ENCODE data around the gene LHFPL2. TPM values are rescaled to one million over a fixed set of nuclear protein-coding genes. Genes with fewer than 3 reads are reported as not detected.
"Not testable (repeated sequence)": the region's sequence is repeated elsewhere in the genome, so short reads cannot be mapped to it uniquely, and the experiment has no call there.

The LHFPL2 gene
- total and polyA plus RNA-seq, 4 experiments from 2014 or later = 0.25 to 2.7 (median 1.6) TPM

DNA sequence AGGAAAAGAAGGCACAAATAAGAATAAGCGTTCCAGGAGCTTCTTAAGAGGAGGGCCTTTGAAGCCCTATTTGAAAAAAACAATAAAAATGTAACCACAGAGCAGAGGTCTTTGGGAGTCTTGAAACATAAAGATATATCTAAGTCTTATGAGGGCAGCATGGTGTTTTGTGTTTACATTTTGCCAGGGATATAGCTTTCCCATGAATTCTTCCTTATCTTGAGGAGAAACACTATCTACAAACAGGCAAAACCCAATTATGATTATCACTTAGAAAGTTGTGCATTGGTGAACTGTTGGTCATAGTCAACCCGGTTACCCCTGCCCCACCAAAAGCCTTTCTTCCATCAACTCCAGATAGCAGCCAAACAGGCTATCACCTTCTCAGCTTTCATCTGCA lies 23.6 kb upstream of the LHFPL2 start:
- CTCF ChIA-PET (ENCODE audit: partially characterized antibody) = no interaction called here
- no peak overlapping the region for H3K27ac Mint-ChIP-seq
- H3K4me3 ChIP-seq (ENCODE audit: low read length in 2 of 2) = no peak overlapping the region

DNA sequence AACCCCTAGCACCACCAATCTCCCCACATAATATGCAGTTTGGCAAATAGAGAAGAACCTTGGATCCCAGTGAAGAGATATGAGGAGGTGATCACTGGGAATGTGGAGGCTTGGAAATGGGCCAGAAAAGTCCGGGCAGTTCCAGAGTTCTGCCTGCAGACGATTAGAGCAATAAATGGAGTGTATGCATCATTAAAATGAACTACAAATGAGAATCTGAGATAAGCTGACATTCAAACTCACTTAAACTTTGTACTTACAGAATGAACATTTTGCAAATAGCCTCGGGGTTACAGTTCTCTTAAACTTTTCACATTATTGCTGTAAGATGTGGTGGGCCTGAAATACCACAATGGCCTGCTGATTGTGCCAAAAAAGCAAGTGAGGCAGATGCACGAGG lies 23.0 kb upstream of the LHFPL2 start:
- Histone ChIP-seq H3K27me3 (ENCODE audit: insufficient read depth, low read length) (no peaks in the 10 kb centered on the region), H3K9me3 (ENCODE audit: control insufficient read depth in 1 of 2, low read length in 2 of 2) (no peaks in the 10 kb centered on the region), H3K27ac (ENCODE audit: low read depth, low read length) (no peak overlapping the region), H3K4me1 (ENCODE audit: insufficient read depth, low read length) (no peaks in the 10 kb centered on the region), H3K4me3 (ENCODE audit: low read length in 2 of 2) (no peak overlapping the region), H3K36me3 (ENCODE audit: insufficient read depth, low read length) (no peaks in the 10 kb centered on the region)
- intact Hi-C loops (cut with micrococcal nuclease) = no loop called here
- Mint-ChIP-seq H3K4me3 (no peak overlapping the region), H3K27ac (no peak overlapping the region), H3K9me3 (peaks cover 0 to 2% (median 0%) of the 10 kb centered on the region in 8 donors), H3K27me3 (peaks cover 4 to 11% of the 10 kb centered on the region in 2 donors), H3K4me1 (no peaks in the 10 kb centered on the region), H3K36me3 (no peaks in the 10 kb centered on the region)
- no peak for DNase-seq
- ChIA-PET CTCF (ENCODE audit: partially characterized antibody) (no interaction called here), POLR2A (ENCODE audit: partially characterized antibody) (no interaction called here)

More for the DNA sequence above, 23.6 kb upstream of the LHFPL2 start:
- Histone ChIP-seq H3K4me1 (ENCODE audit: insufficient read depth, low read length) (no peaks in the 10 kb centered on the region), H3K27me3 (ENCODE audit: insufficient read depth, low read length) (no peaks in the 10 kb centered on the region), H3K27ac (ENCODE audit: low read depth, low read length) (no peak overlapping the region), H3K9me3 (ENCODE audit: control insufficient read depth in 1 of 2, low read length in 2 of 2) (no peaks in the 10 kb centered on the region), H3K36me3 (ENCODE audit: insufficient read depth, low read length) (no peaks in the 10 kb centered on the region)
- H3K9me3 Mint-ChIP-seq = peaks cover 0 to 2% (median 0%) of the 10 kb centered on the region in 8 donors
- no peaks in the 10 kb centered on the region for H3K4me1 Mint-ChIP-seq
- H3K36me3 Mint-ChIP-seq = no peaks in the 10 kb centered on the region
- no peak for DNase-seq
- POLR2A ChIA-PET (ENCODE audit: partially characterized antibody) = no interaction called here
- H3K27me3 Mint-ChIP-seq = peaks cover 4 to 11% of the 10 kb centered on the region in 2 donors
- intact Hi-C loops (cut with micrococcal nuclease) = no loop called here
- no peak overlapping the region for H3K4me3 Mint-ChIP-seq

DNA sequence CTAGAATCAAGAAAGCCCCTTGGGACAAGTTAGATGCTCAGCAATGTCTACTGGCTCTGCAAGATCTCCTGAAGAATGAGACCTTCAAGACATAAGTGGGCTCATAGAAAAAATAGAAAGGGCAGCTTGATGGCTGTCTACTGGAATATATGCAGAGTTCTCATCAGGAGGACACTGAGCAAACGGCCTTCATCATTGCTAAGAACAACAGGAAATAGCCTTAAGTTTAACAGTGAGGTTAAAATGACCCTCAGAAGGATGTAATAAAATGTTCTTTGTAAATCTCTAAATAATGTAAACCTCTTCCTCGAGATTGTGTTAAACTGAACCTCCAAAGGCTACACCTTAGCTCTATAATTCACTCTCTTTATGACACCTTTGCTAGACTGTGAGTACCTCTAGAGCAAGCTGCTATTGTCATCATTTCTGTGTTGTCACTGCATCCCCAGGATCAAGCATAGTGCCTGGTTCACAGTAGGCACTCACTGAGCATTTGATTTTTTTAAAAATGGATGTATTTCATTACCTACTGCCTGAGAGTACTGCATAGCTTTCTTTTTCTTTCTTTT lies 22.2 kb upstream of the LHFPL2 start:
- H3K4me1 ChIP-seq (ENCODE audit: insufficient read depth, low read length) = no peaks in the 10 kb centered on the region
- H3K27ac ChIP-seq (ENCODE audit: low read depth, low read length) = no peak overlapping the region
- no peak for DNase-seq
- no peaks in the 10 kb centered on the region for H3K27me3 ChIP-seq (ENCODE audit: insufficient read depth, low read length)
- Mint-ChIP-seq H3K27ac (no peak overlapping the region), H3K27me3 (peaks cover 4 to 11% of the 10 kb centered on the region in 2 donors), H3K4me1 (no peaks in the 10 kb centered on the region), H3K9me3 (peaks cover 0 to 2% (median 0%) of the 10 kb centered on the region in 8 donors), H3K4me3 (no peak overlapping the region), H3K36me3 (no peaks in the 10 kb centered on the region)
- H3K4me3 ChIP-seq (ENCODE audit: low read length in 2 of 2) = no peak overlapping the region
- no peaks in the 10 kb centered on the region for H3K36me3 ChIP-seq (ENCODE audit: insufficient read depth, low read length)
- intact Hi-C loops (cut with micrococcal nuclease) = no loop called here
- H3K9me3 ChIP-seq (ENCODE audit: control insufficient read depth in 1 of 2, low read length in 2 of 2) = no peaks in the 10 kb centered on the region
- POLR2A ChIA-PET (ENCODE audit: partially characterized antibody) = no interaction called here
- CTCF ChIA-PET (ENCODE audit: partially characterized antibody) = no interaction called here

DNA sequence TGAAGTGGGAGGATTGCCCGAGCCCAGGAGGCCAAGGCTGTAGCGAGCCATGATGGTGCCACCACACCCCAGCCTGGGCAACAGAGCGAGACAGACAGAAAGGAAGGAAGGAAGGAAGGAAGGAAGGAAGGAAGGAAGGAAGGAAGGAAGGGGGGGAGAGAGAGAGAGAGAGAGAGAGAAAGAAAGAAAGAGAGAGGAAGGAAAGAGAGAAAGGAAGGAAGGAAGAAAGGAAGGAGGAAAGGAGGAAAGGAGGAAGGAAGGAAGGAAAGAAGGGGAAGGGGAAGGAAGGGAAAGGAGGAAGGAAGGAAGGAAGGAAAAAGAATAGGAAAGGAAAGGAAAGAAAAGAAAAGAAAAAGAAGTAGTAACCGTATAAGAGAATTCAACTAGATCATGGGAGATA lies 20.8 kb upstream of the LHFPL2 start:
- Histone ChIP-seq H3K4me1 (ENCODE audit: insufficient read depth, low read length) (no peaks in the 10 kb centered on the region), H3K27me3 (ENCODE audit: insufficient read depth, low read length) (no peaks in the 10 kb centered on the region), H3K4me3 (ENCODE audit: low read length in 2 of 2) (no peak overlapping the region), H3K9me3 (ENCODE audit: control insufficient read depth in 1 of 2, low read length in 2 of 2) (no peaks in the 10 kb centered on the region), H3K36me3 (ENCODE audit: insufficient read depth, low read length) (no peaks in the 10 kb centered on the region), H3K27ac (ENCODE audit: low read depth, low read length) (no peak overlapping the region)
- H3K9me3 Mint-ChIP-seq = peaks cover 0 to 2% (median 0%) of the 10 kb centered on the region in 8 donors
- intact Hi-C loops (cut with micrococcal nuclease) = no loop called here
- ChIA-PET CTCF (ENCODE audit: partially characterized antibody) (no interaction called here), POLR2A (ENCODE audit: partially characterized antibody) (no interaction called here)
- H3K27me3 Mint-ChIP-seq = peaks cover 4 to 13% of the 10 kb centered on the region in 2 donors
- no peak for DNase-seq
- no peaks in the 10 kb centered on the region for H3K36me3 Mint-ChIP-seq
- H3K4me3 Mint-ChIP-seq = no peak overlapping the region
- H3K4me1 Mint-ChIP-seq = no peaks in the 10 kb centered on the region
- H3K27ac Mint-ChIP-seq = no peak overlapping the region

DNA sequence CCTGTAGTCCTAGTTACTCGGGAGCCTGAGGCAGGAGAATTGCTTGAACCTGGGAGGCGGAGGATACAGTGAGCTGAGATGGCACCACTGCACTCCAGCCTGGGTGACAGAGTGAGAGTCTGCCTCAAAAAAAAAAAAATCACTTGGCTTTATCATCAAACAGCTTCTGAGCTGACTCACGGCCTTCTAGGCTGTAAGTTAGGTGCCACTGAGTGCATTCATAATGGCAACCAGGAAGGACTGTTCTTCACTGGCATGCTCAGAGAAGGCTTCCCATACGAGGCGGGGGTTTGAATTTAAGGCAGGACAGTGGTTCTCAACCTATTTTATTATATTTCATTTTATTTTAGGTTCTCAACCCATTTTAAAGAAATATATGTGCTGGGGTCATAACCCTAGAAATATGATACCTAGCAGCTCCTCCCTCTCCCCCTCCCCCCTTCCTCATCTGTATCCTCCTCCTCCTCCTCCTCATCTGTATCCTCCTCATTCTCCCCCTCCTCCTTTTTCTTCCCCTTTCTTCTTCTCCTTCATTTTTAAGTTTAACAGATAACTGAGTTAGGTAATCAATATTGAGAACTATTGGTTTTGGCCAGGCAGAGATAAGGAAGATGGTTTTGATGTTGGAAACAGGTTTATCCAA lies 19.0 kb upstream of the LHFPL2 start:
- Histone ChIP-seq H3K27me3 (ENCODE audit: insufficient read depth, low read length) (no peaks in the 10 kb centered on the region), H3K9me3 (ENCODE audit: control insufficient read depth in 1 of 2, low read length in 2 of 2) (no peaks in the 10 kb centered on the region), H3K36me3 (ENCODE audit: insufficient read depth, low read length) (no peaks in the 10 kb centered on the region), H3K4me1 (ENCODE audit: insufficient read depth, low read length) (no peaks in the 10 kb centered on the region), H3K4me3 (ENCODE audit: low read length in 2 of 2) (no peak overlapping the region), H3K27ac (ENCODE audit: low read depth, low read length) (no peak overlapping the region)
- Mint-ChIP-seq H3K27ac (no peak overlapping the region), H3K9me3 (peaks cover 0 to 1% (median 0%) of the 10 kb centered on the region in 8 donors), H3K4me1 (no peaks in the 10 kb centered on the region), H3K4me3 (no peak overlapping the region), H3K27me3 (peaks cover 2 to 8% of the 10 kb centered on the region in 2 donors), H3K36me3 (no peaks in the 10 kb centered on the region)
- no peak for DNase-seq
- intact Hi-C loops (cut with micrococcal nuclease) = no loop called here
- CTCF ChIA-PET (ENCODE audit: partially characterized antibody) = no interaction called here
- POLR2A ChIA-PET (ENCODE audit: partially characterized antibody) = no interaction called here

DNA sequence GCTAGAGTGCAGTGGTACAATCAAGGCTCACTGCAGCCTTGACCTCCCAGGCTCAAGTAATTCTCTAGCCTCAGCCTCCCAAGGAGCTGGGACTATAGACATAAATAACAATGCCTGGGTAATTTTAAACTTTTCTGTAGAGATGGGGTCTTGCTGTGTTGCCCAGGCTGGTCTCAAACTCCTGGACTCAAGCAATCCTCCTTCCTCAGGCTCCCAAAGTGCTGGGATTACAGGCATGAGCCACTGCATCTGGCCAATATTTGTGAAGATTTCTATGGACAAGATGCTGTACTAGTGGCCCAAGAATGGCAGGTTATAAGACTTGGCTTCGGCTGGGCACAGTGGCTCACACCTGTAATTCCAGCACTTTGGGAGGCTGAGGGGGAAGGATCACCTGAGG lies 18.4 kb upstream of the LHFPL2 start:
- DNase-seq; H3K4me1 ChIP-seq (ENCODE audit: insufficient read depth, low read length); H3K27ac ChIP-seq (ENCODE audit: low read depth, low read length); H3K9me3 Mint-ChIP-seq; H3K36me3 ChIP-seq (ENCODE audit: insufficient read depth, low read length); CTCF ChIA-PET (ENCODE audit: partially characterized antibody); H3K4me1 Mint-ChIP-seq; H3K36me3 Mint-ChIP-seq; H3K27me3 Mint-ChIP-seq; H3K9me3 ChIP-seq (ENCODE audit: control insufficient read depth in 1 of 2, low read length in 2 of 2); H3K27me3 ChIP-seq (ENCODE audit: insufficient read depth, low read length); intact Hi-C loops (cut with micrococcal nuclease); H3K27ac Mint-ChIP-seq; POLR2A ChIA-PET (ENCODE audit: partially characterized antibody); H3K4me3 Mint-ChIP-seq; H3K4me3 ChIP-seq (ENCODE audit: low read length in 2 of 2): not testable (repeated sequence)

DNA sequence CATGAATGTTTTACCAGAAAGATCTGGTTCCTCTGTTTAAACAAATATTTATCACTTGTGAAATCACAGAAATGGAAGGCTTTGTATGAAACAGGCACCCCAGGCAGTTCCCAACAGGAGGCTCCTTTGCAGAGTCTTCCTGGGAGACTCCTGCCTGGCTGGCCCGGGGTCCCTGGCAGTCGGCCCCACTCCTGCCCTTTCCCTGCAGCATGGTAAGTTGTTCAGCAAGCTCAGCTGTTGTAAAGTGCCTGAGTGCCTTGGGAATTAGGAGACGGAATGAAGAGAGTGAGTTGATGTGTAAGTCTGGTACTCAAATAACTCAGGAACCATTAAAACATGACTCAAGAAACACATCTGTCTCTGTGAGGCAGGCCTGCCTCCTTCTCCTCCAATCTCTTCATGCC lies 17.5 kb upstream of the LHFPL2 start:
- H3K27ac Mint-ChIP-seq = no peak overlapping the region

More for the DNA sequence above, 17.5 kb upstream of the LHFPL2 start:
- peaks cover 0 to 1% (median 0%) of the 10 kb centered on the region in 8 donors for H3K9me3 Mint-ChIP-seq
- H3K4me3 Mint-ChIP-seq = no peak overlapping the region
- H3K4me3 ChIP-seq (ENCODE audit: low read length in 2 of 2) = no peak overlapping the region
- H3K27ac ChIP-seq (ENCODE audit: low read depth, low read length) = no peak overlapping the region
- ChIA-PET POLR2A (ENCODE audit: partially characterized antibody) (no interaction called here), CTCF (ENCODE audit: partially characterized antibody) (no interaction called here)
- no peaks in the 10 kb centered on the region for H3K9me3 ChIP-seq (ENCODE audit: control insufficient read depth in 1 of 2, low read length in 2 of 2)
- peaks cover 3 to 7% of the 10 kb centered on the region in 2 donors for H3K27me3 Mint-ChIP-seq
- intact Hi-C loops (cut with micrococcal nuclease) = no loop called here
- H3K36me3 ChIP-seq (ENCODE audit: insufficient read depth, low read length) = no peaks in the 10 kb centered on the region
- H3K27me3 ChIP-seq (ENCODE audit: insufficient read depth, low read length) = no peaks in the 10 kb centered on the region
- H3K4me1 ChIP-seq (ENCODE audit: insufficient read depth, low read length) = no peaks in the 10 kb centered on the region
- no peak for DNase-seq
- H3K4me1 Mint-ChIP-seq = no peaks in the 10 kb centered on the region
- no peaks in the 10 kb centered on the region for H3K36me3 Mint-ChIP-seq

All from CD4-positive, alpha-beta memory T cell (primary cell).